Retinal pigment epithelial cell (primary cell): ENCODE measurements around the gene IREB2.

ENCODE experiments used
- DNase-seq: peaks from one replicate; pipeline ENCODE4 v3.0.0-alpha.2; 2010; ENCODE audit warnings: low read depth
- H3K4me3 ChIP-seq: 2 replicates; pipeline ENCODE4 v1.5.1; 2011; ENCODE audit warnings: mild to moderate bottlenecking, low read length, control low read depth, moderate library complexity
- CTCF ChIP-seq: conservative IDR thresholded peaks from 2 replicates; pipeline ENCODE4 v1.5.1; 2011; ENCODE audit warnings: low read depth, low read length, control low read depth, inconsistent platforms

IREB2 gene

GRCh38 chr15:78445875-78446274 lies 7.9 kb downstream of the IREB2 start:
- TF ChIP-seq CTCF = no peak
- no peak for DNase-seq
- H3K4me3 ChIP-seq = no peak overlapping the region

GRCh38 chr15:78446551-78446950 lies 8.5 kb downstream of the IREB2 start:
- DNase-seq = no peak
- no peak for TF ChIP-seq CTCF
- no peak overlapping the region for H3K4me3 ChIP-seq

- H3K4me3 ChIP-seq = no peak overlapping the region
- no peak for TF ChIP-seq CTCF
- DNase-seq = no peak
These were observed 10.6 kb downstream of the IREB2 start for GRCh38 chr15:78448441-78449219.

GRCh38 chr15:78449220-78449999 lies 11.4 kb downstream of the IREB2 start:
- no peak overlapping the region for H3K4me3 ChIP-seq
- no peak for TF ChIP-seq CTCF
- no peak for DNase-seq

- DNase-seq = no peak
- H3K4me3 ChIP-seq = no peak overlapping the region
- no peak for TF ChIP-seq CTCF
These were observed 12.4 kb downstream of the IREB2 start for GRCh38 chr15:78450285-78450858.

GRCh38 chr15:78452485-78452884 lies 14.5 kb downstream of the IREB2 start:
- no peak for TF ChIP-seq CTCF
- no peak overlapping the region for H3K4me3 ChIP-seq
- no peak for DNase-seq
